Omental fat pad (tissue), 4 donors: Measurements from ENCODE around the gene CEP63. TPM values are rescaled to one million over a fixed set of nuclear protein-coding genes. Genes with fewer than 3 reads are reported as not detected.

ENCODE experiments used
- ATAC-seq: fragments of 150-250 bp; one replicate; pipeline ENCODE4 v1.9.1; 2016; ENCODE audit warnings: mild to moderate bottlenecking, moderate library complexity; ENCODE audit not compliant: low FRiP score
- DNase-seq: peaks from one replicate; pipeline ENCODE4 v3.0.0-alpha.2; 2019; ENCODE audit warnings: low spot score
- CTCF ChIP-seq, 3 donors: fragments of 450-650 bp; IDR thresholded peaks; one replicate each; pipeline ENCODE4 v1.5.1; 2016 to 2017; ENCODE audit warnings: antibody characterized with exemption in 3 of 3, mild to moderate bottlenecking in 3 of 3, moderate library complexity in 2 of 3
- total RNA-seq, 4 donors: library from RNA; depleted of rRNA; stranded (reverse); fragments of >200 nt; gene quantifications; one replicate each; pipeline ENCODE4 v1.1.0, GENCODE V29; 2016

Gene CEP63
- total RNA-seq, result 10 to 100 TPM; 15.3 to 30.9 (median 21.1) TPM

GRCh38 chr3:134485718-134486576 lies at the start of gene CEP63, which contains the start of gene ANAPC13:
CEP63 (plus strand) TSS chr3:134486057; CDS start chr3:134495321, 9,264 bp downstream.
ANAPC13 (minus strand) TSS chr3:134485985; CDS start chr3:134482904, 3,081 bp downstream.
- no peak for TF ChIP-seq CTCF (IDR thresholded peaks at IDR 0.05)

DNA sequence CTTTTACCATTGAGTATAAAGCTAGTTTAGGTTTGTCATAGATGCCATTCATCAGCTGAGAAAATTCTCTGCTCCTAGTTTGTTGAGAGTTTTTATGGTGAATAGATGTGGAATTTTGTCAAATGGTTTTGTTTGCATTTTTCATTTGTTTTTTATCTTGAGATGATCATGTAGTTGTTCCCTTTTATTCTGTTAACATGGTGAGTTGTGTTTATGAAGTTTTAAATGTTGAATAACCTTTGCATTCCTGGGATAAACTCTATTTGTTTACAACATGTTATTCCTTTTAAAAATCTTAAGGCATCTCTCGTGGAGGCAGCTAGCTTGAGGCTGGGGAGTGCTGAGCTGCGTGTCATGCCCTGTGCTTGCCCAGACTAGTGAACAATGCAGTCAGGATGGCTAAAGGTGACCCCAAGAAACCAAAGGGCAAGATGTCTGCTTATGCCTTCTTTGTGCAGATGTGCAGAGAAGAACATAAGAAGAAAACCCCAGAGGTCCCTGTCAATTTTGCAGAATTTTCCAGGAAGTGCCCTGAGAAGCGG lies 48.6 kb upstream of the CEP63 start:
- no peak for DNase-seq
- no peak for ATAC-seq

More at GRCh38 chr3:134485718-134486576, at the start of gene CEP63, which contains the start of gene ANAPC13:
- DNase-seq (peak; percentile 82), ATAC-seq (peak; percentile 90)

GRCh38 chr3:134441321-134441720 lies 44.5 kb upstream of the CEP63 start:
- no peak for ATAC-seq
- DNase-seq, result no peak
- no peak for TF ChIP-seq CTCF (IDR thresholded peaks at IDR 0.05)

More for the DNA sequence above, 48.6 kb upstream of the CEP63 start:
- TF ChIP-seq CTCF (IDR thresholded peaks at IDR 0.05), result no peak

DNA sequence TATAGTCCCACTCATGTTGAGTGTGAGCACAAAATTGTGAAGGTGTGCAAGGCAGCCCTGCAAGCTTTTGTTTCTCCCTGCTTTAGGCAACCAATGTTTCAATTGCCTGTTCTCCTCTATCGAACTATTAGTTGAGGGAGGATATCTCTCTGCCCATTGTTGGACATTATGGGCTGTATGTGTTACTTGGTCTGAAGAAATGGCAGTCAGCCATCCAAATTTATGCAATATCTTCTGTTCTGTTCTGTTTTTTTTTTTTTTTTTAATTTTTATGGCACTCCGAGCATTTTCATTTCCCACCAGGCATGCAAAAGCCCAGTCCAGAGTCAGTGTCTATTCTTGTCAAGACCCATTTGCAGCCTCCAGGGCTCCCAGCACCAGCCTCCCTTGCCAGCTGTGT lies 44.0 kb upstream of the CEP63 start:
- TF ChIP-seq CTCF (IDR thresholded peaks at IDR 0.05), result no peak
- DNase-seq (no peak), ATAC-seq (no peak)

GRCh38 chr3:134445095-134445494 lies 40.8 kb upstream of the CEP63 start:
- DNase-seq, result no peak
- TF ChIP-seq CTCF (IDR thresholded peaks at IDR 0.05), result no peak

DNA sequence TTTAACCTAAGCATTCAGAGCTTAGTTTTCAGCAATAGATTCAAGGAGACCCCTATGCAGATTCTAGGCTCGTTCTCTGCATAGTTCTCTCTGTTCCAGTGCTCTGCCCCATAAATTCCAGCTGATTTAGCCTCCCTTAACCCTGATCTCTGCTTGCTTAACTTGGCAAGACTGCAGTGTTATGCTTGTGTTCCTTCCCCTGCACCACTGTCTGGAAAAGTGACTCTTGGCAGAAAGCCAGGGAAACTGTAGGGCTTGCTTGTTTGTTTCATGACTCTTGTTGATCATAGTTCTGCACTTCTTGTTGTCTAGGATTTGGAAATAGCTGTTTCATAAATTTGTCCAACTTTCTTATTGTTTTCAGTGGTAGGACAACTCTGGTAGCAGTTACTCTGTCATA lies 40.2 kb upstream of the CEP63 start:
- no peak for DNase-seq
- no peak for ATAC-seq
- no peak for TF ChIP-seq CTCF (IDR thresholded peaks at IDR 0.05)

More at GRCh38 chr3:134445095-134445494, 40.8 kb upstream of the CEP63 start:
- no peak for ATAC-seq
